Putamen (tissue), 1 donor: Measurements from ENCODE around the gene SORL1.
"Not testable (repeated sequence)": the region's sequence is repeated elsewhere in the genome, so short reads cannot be mapped to it uniquely, and the experiment has no call there.

Experiments used
- DNase-seq: peaks from one replicate; pipeline ENCODE4 v3.0.0-alpha.2; 2016; ENCODE audit warnings: low spot score

The SORL1 gene

DNA sequence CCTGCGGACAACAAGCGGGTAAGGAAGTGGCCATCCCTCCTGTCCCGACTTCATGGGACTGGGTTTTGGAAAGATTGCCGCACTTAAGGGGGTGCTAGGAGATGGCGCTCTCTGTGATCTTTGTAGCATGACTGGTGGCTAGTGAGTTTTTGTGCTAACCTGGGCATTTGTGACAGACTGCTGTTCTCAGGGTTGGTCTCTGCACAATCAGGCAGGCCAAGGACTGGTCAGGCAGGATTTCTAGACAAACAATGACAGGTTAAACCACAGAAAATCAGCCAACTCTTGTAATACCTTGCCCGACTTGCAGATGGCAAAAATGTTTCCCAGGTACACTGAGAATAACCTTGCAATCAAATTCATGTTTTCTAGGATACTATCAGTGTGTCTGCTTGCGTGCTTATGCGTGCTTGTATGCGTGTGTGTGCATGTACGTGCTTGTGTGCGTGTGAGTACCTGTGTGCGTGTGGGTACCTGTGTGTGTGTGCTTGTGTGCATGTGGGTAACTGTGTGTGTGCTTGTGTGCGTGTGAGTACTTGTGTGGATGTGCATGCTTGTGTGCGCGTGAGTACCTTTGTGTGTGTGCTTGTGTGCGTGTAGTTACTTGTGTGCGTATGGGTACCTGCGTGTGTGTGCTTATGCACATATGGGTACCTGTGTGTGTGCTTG is 26.2 kb downstream of the SORL1 start:
- DNase-seq: no peak

DNA sequence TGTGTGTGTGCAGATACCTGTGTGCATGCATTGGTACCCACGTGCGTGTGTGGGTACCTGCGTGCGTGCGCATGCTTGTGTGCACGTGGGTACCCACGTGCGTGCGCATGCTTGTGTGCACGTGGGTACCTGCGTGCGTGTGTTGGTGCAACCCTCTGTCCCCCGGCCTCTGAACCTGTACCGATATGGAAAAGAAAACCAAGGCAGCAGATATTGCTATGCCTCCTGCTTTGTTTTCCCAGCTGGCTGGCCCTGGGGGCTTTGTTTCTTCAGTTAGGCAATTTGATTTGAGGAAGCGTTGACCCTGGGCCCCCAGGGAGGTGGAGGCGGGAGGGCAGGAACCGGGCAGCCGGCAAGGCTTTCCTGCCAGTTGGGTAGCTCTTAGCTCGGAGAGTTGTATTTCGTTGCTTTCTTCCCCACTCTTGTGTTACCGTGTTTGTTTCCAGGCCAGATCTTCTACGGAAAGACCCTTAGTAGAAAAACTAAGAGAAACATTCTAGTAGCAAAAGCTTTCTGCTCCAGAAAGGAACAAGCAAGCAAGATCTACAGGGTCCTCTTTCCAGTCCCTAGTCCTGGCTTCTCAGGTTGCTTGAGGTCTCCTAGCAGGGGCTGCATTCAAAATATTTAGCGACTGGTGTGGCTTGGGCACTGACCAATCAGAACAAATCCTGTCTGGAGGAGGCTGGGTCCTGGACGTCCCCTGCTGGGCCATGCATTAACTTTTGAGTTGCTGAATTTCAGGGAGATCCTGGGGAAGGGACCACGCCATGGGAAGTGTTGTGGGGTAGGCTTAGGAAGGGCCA is 27.0 kb downstream of the SORL1 start:
- DNase-seq: no peak

DNA sequence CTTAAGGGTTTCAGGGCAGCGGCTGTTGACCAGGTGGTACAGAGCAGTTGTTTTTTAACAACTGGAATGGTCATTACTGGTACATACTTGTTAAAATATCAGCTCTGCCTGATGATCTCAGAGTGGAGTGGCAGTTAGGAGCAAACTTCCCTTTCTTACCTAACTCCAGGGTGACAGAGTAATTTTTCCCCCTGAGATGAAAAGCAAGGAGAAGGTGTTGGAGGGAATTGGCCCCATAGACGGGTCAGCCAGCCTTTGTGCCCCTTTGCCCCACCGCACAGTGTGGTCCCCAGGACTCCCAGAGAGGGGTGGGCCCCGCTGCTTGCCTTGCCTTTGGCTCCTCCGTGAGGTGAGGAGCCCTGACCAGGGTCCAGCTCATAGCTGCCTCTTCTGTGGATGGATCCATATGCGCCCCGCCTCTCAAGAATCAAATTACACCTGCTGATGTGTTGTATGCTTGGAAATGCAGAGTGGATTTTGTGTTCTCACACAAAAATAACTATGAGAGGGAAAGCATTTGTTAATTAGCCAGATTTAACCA is 27.7 kb downstream of the SORL1 start:
- no peak for DNase-seq

DNA sequence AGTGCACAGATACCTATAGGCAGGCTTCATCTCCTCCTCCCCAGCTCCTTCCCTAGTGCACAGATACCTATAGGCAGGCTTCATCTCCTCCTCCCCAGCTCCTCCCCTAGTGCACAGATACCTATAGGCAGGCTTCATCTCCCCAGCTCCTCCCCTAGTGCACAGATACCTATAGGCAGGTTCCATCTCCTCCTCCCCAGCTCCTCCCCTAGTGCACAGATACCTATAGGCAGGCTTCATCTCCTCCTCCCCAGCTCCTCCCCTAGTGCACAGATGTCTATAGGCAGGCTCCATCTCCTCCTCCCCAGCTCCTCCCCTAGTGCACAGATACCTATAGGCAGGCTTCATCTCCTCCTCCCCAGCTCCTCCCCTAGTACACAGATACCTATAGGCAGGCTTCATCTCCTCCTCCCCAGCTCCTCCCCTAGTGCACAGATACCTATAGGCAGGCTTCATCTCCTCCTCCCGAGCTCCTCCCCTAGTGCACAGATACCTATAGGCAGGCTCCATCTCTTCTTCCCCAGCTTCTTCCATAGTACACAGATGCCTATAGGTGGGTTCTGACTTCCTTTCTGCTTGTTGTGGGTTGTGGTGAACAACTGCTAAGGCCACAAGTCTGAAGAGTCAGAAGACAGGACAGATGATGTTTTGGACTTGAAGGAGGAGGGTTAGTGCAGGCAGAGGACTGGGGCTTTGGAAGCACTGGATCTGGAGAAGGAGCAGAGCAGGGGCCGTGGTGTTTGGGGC is 29.5 kb downstream of the SORL1 start:
- DNase-seq: not testable (repeated sequence)

DNA sequence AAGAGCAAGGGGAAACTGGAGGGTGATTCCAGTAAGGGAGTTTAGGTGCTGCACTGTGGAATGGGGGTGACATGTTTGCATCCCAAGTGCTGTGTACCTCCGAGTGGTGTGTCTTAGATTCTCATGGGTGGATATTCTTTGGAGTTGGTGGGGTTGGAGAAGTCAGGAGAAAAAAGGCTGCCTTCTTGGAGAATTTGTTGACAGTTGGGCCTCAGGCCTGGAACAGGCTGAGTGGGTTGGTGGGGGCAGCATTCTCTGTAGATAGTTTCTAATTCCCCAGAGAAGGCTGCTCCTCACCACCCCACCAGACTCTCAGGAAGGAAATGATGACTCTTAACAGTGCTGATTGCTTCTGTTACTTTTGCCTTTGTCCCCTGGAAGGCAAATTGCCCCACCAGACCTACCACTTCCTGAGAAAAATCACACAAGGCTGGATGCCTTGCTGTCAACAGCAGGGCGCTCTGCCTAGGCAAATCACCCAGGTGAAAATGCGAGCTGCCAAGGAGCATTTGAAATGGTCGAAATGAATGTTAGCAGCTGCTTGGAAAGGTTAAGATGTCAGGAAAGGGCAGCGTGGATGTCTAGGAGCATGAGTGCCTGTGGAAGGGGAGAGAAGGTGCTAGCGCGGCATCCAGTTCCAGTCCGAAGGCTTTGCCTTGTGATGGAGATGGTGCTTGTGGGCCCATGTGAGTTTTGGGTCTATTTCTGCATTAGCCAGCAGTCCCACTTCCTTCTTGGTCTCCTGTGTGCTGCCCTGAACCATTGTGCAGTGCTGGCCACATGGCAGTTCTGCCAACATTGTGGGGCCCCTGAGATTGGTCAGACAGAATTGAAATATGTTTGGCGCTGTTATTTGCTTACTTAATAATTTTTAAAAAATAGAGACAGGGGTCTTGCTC is 30.4 kb downstream of the SORL1 start:
- peak; percentile 31 for DNase-seq

DNA sequence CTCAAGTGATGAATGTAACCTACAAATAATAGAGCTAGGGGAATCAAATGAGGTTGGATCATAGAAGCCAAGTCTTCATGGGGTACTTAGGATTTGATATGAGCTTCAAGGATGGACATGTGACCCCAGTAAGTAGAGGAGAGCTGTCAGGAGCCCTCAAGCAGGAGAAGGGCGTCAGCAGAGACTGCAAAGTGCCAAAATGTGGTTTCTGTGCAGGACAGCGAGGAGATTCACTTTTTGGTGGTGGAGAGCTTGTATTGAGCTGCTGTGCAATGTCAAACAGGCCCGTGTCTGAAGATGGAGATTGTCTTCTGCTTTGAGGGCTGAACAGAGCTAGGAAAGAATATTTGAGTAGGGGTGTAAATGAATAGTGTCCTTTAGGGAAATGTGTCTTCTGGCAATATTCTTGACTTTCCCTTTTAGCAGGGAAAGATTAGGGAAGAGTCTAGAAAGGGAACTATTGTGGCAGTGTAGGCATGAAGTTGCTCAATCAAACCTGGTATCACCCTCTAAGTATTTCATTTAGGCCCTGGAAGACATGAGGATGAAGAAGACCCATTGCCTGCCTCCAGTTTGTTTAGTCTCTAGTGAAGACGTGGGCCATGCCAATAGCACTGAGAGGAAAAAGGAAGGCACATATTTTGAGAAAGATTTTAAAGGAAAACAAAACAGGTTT is 31.8 kb downstream of the SORL1 start:
- DNase-seq: no peak

DNA sequence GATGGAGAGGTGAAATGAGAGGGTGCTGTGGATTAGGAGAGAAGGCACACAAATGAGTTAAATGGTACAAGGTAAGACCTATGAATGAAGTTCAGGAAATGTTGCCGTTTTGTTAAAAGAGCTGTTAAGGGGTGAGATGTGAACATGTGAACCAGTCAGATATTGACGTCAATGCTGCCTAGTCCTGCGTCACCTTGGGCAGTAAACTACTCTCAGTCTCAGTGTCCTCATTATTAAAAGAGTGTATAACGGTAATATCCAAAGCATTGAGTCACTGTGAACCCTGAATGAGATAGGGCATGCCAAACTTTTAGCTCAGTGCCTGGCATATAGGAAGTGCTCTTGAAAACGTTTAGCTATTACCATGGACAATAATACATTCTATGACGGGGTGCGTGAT is 33.1 kb downstream of the SORL1 start:
- no peak for DNase-seq

DNA sequence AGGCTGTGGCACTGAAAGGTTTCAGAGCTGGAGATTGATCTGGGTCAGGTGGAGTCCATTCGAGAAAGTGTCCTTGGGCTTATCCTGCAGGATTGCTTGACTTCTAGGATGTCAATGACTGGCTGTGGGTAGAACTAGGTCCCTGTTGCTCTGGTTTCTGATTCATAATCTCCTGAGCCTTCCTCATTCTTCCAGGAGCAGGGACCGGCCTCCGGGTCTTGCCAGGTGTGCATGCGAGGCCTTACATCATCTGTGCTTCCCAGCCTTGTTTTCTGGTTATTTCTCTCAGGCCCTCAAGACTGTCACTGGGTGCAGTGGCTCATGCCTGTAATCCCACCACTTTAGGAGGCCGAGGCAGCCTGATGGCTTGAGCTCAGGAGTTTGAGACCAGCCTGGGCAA is 33.9 kb downstream of the SORL1 start:
- DNase-seq: no peak

DNA sequence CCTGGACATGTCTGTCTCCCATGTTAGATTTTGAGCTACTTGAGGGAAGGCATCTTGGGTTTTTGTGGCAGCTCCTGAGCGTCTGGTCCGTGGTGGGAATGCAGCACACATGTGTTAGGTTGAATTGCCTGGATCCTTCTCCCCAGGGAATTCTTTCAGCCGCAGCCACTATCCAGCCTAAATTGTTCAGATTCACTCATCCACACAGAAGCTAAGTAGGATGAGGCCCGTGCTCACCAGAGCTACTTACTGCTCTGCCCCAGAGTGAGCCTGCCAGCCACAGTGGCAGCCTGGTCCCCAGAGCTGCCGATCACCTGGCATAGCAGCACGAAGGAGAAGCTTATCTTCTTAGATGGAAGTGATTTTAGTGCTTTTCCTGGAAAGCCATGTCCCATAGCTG is 35.1 kb downstream of the SORL1 start:
- no peak for DNase-seq

DNA sequence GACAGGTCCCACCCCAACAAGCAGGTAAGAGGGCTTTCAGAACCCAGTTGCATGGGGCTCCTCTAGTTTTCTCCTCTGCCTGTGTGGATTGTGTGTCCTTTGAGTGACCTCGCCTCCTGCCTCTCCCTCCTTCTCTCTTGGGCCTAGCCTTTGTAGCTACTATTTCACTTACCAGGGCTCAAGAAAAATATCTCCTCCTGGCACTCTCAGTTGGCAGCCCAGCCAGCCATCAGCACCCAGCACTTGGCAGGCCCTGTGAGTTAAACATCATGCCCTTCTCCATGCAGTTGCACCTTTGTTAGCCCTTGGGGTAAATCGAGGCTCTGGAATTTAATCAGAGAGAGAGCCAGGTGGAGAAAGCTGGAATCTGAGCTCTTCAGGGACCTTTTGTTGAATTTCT is 36.1 kb downstream of the SORL1 start:
- no peak for DNase-seq

DNA sequence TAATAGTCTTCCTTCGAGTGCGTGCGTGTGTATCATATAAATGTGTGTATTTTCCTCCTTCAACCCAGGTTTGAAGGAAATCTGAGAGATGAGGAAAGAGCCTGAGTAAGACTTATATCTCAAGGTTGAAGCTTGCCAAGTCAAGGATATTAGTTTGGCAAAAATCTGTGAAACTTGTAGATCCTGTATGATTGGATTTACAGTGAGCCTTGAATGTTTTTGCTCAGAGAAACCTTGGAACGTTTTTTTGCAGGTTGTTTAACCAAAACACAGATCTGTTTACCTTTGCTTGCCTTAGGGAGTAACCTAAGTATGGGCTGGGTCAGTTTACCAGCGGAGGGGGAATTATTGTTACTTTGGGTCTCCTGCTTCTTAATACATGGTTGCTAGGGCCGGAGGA is 36.5 kb downstream of the SORL1 start:
- no peak for DNase-seq

DNA sequence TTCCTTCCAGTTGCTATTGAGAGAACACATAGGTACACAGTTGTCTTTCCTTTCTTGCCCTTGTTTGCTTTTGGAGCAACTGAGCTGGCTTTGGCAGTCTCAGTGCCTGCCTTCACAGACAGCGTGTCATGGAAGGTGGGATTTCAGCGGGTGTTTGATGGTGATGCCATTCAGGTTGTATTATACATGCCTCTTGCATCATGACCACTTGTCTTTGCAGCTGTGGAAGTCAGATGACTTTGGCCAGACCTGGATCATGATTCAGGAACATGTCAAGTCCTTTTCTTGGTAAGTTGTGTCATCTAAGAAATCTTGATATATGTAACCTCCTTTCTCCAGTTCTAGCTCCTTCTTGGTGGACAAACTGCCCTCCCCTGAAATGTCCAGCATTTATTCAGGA is 37.7 kb downstream of the SORL1 start:
- DNase-seq: no peak

DNA sequence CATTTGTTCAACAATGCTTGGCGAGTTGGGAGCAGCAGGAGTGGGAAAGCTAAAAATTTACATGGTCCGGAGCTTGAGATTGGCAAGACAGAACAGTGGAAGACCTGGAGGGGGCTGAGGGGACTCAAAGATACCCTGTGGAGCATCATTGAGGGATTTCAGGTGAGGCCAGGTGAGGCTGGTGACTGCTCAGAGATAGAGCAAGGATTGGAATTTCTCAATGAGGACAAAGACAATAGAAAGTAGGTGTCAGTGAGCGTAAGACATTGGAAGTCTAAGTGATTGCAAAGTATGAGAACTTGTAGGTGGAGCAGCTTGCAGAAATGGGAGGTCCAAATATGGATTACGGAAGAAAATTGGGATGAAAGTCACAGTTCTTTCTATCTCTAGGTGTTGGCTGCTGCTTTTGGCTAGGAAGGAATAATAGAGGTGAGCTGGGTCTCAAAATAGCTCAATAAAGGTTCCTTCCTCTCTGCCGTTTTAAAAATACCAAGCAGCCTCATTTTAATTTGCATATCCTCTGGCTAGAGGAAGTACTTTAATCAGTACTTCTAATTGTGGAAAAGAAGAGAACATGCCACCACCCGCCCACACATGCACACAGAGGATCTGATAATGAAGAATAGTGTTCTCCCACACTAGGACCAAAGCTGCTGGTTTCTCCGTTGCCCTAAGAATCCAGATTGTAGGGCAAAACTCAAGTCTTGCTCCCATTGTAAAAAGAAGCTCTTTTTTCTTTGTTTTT is 42.4 kb downstream of the SORL1 start:
- peak; percentile 58 for DNase-seq

DNA sequence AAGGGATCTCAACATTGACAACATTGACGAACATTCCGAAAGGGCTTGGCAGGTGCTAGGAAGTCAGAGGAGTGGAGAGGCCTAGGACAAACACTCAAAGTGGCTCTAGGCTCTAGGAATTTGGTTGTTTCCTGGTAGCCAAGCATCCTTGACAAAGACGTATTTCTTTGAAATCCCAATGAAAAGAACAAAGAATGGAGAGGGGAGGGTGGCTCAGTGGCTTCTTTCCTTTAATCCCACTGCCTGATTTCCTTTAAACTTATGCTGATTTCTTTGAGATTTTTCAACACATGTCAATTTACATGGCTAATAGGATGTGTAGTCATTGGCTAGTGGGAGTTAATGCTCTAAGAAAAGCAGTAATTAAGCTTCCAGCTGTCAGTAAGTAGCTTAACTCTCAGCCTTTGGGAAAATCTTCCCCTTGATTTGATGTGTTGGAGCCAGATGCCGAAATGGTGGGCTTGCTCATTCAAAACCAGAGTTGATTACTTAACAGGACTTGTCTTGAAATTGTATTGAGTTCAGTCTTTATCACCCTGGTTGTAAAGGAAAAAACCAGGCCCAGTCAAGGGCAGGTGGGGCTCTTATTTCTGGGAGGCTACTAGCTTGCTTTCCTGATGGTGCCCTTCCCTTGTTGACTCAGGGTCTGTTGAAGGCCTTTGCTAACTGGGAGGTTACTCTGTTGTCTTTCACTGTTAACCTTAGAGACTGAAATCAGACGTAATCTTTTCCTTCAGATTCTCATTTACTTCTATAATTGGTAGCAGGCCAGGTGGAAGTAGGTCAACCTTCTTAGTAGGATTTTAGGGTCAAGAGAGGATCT is 45.3 kb downstream of the SORL1 start:
- DNase-seq: no peak

DNA sequence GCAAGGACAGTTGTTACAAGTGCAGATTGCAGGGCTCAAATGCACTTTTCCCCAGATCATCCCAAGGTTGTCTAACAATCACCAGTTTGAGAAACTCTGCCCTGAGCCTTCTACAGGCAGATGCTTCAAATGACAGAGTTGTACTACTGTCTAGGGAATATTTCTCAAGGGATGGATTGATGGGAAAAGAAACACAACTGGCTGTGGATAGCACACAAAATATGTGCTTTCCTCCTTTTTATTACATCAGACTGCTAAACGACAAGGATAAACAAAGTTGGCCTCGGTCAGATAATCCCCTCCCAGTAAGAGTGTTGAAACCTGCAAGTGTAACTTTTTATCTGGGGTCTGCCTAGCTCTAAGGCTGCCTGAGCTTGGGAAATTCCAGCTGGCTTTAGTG is 47.3 kb downstream of the SORL1 start:
- DNase-seq: no peak

DNA sequence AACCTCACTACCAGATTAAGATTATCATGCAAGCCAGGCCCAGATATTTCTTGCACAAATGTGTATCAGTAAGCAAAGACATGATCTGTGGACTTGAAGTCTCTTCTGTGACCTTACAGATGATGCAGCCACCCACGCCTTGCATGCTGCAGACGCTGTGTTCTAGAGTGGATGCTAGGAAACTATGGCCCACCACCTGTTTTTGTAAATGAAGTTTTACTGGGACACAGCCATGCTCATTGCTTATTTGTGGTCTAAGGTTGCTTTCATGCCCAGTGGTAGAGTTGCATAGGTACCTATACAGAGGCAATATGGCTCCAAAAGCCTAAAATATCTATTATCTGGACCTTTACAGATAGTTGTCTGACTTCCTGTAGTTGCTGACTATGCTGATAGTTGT is 48.2 kb downstream of the SORL1 start:
- DNase-seq: no peak

DNA sequence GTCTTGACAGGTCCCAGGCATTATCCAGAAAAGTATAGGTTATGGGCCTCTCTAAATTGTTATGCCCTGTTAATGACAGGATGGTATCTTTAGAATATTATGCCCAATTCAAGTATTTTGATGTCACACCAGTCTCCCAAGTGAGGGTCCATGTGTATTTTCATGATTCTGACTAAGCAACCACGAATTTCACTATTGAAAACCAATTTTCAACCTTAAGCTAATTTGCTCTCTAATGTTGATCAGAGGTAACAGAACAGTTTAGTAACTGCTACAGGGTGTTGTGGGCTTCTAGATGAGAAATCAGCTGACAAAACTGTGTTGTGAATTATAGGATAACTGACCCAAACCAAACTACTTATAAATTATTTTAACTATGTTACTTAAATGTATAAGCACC is 48.6 kb downstream of the SORL1 start:
- no peak for DNase-seq

DNA sequence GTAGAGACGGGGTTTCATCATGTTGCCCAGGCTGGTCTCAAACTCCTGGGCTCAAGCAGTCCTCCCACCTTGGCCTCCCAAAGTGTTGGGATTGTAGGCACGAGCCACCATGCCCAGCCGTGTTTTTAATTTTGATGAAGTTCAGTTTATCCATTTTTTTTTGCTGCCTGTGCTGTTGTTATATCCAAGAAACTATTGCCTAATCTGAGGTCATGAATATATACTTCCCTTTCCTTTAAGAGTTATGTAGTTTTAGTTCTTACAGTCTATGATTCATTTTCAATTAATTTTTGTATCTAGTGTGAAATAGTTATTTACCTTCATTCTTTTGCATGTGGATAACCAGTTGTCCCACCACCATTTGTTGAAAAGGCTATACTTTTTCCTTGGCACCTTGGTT is 50.9 kb downstream of the SORL1 start:
- no peak for DNase-seq

DNA sequence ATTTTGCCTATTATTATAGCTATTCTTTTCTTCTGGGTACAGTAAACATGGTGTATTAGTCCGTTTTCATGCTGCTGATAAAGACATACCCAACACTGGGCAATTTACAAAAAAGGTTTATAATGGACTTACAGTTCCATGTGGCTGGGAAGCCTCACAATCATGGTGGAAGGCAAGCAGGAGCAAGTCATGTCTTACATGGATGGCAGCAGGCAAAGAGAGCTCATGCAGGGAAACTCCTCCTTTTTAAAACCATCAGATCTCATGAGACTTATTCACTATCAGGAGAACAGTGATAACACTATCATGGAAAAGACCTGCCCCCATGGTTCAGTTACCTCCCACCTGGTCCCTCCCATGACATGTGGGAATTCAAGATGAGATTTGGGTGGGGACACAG is 54.1 kb downstream of the SORL1 start:
- not testable (repeated sequence) for DNase-seq

DNA sequence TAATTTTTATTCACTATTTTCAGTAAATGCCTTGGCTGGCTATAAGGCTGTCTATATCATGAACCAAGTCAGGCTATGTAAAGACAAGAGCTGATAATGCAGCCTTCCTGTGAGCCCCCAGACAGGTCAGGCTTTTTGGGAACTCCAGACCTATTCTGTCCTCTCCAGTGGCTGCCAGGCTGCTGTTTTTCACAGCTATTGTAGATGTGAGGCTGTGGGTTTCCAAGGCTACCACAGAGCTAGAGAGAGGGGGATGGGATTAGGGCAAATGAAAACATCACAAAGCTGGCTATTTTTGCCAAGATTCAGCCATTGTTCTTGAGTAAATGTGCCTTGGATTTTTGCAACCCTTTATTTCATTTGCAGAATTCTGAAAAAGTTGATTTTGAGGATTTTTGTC is 56.3 kb downstream of the SORL1 start:
- peak; percentile 32 for DNase-seq
